Activated CD4-positive, alpha-beta memory T cell treated with anti-CD3 and anti-CD28 coated beads for 36 hours (primary cell): ENCODE measurements around the gene RPS6KA2. TPM values are rescaled to one million over a fixed set of nuclear protein-coding genes. Genes with fewer than 3 reads are reported as not detected.

Experiments used
- CTCF ChIA-PET: fragments of 350-600 bp; sonication (Branson Sonifier 250); formaldehyde crosslinking; loops from one replicate; lab custom pipeline; 2021; ENCODE audit warnings: antibody characterized with exemption, inconsistent platforms; lab: Charles Lee
- POLR2A ChIA-PET: fragments of 350-600 bp; sonication (Branson Sonifier 250); formaldehyde crosslinking; loops from one replicate; lab custom pipeline; 2021; ENCODE audit warnings: antibody characterized with exemption; lab: Charles Lee
- DNase-seq: peaks from one replicate; pipeline ENCODE4 v3.0.0-alpha.2; 2020
- H3K27ac Mint-ChIP-seq: one replicate; pipeline ENCODE4 v1.8.0; 2021; ENCODE audit warnings: mixed read lengths
- H3K27me3 Mint-ChIP-seq: one replicate; pipeline ENCODE4 v1.8.0; 2021; ENCODE audit warnings: mixed read lengths
- H3K36me3 Mint-ChIP-seq: one replicate; pipeline ENCODE4 v1.8.0; 2021; ENCODE audit warnings: mixed read lengths
- H3K4me1 Mint-ChIP-seq: one replicate; pipeline ENCODE4 v1.8.0; 2021; ENCODE audit warnings: low read depth, mixed read lengths
- H3K4me3 Mint-ChIP-seq: one replicate; pipeline ENCODE4 v1.8.0; 2021; ENCODE audit warnings: mild to moderate bottlenecking, mixed read lengths
- H3K9me3 Mint-ChIP-seq: one replicate; pipeline ENCODE4 v1.8.0; 2021; ENCODE audit warnings: mixed read lengths
- intact Hi-C: fragments of 100-400 bp; cut with micrococcal nuclease; formaldehyde crosslinking; loops from one replicate; pipeline ENCODE4 v1.15.1; 2023
- total RNA-seq, 2 experiments: library from RNA; stranded (reverse); gene quantifications; one replicate each; pipeline ENCODE4 v1.2.3, GENCODE V29; 2021

RPS6KA2 gene
- total RNA-seq, 2 experiments from 2014 or later = 7.7 to 7.9 TPM

- POLR2A ChIA-PET = no interaction called here
- peaks cover 4% of the 10 kb centered on the region for H3K27me3 Mint-ChIP-seq
- H3K27ac Mint-ChIP-seq = no peak overlapping the region
- intact Hi-C loops = no loop called here
- no peaks in the 10 kb centered on the region for H3K9me3 Mint-ChIP-seq
- no peaks in the 10 kb centered on the region for H3K4me1 Mint-ChIP-seq
- CTCF ChIA-PET = interaction anchor here (0.6 kb wide), 1 partner anchor 262 kb away, joined by 3 read pairs; no protein-coding TSS in a partner anchor
- H3K36me3 Mint-ChIP-seq = no peaks in the 10 kb centered on the region
- no peak overlapping the region for H3K4me3 Mint-ChIP-seq
- no peak for DNase-seq
These were observed 36.5 kb upstream of the RPS6KA2 start for GRCh38 chr6:166663568-166663967.

- Mint-ChIP-seq H3K36me3 (no peaks in the 10 kb centered on the region), H3K4me3 (no peak overlapping the region), H3K9me3 (no peaks in the 10 kb centered on the region), H3K27ac (no peak overlapping the region), H3K27me3 (peaks cover 7% of the 10 kb centered on the region), H3K4me1 (no peaks in the 10 kb centered on the region)
- intact Hi-C loops = no loop called here
- no peak for DNase-seq
- ChIA-PET POLR2A (no interaction called here), CTCF (interaction anchor here (0.6 kb wide), 1 partner anchor 261 kb away, joined by 3 read pairs; no protein-coding TSS in a partner anchor)
These were observed 35.6 kb upstream of the RPS6KA2 start for GRCh38 chr6:166662690-166663089.

- ChIA-PET POLR2A (no interaction called here), CTCF (no interaction called here)
- H3K9me3 Mint-ChIP-seq = no peaks in the 10 kb centered on the region
- H3K36me3 Mint-ChIP-seq = no peaks in the 10 kb centered on the region
- intact Hi-C loops = no loop called here
- no peak for DNase-seq
- H3K4me1 Mint-ChIP-seq = peaks cover 9% of the 10 kb centered on the region
- no peak overlapping the region for H3K27ac Mint-ChIP-seq
- no peak overlapping the region for H3K4me3 Mint-ChIP-seq
- peaks cover 16% of the 10 kb centered on the region for H3K27me3 Mint-ChIP-seq
These were observed 34.5 kb upstream of the RPS6KA2 start for GRCh38 chr6:166661327-166662085.

- peaks cover 9% of the 10 kb centered on the region for H3K4me1 Mint-ChIP-seq
- ChIA-PET CTCF (no interaction called here), POLR2A (no interaction called here)
- intact Hi-C loops = no loop called here
- H3K27ac Mint-ChIP-seq = no peak overlapping the region
- H3K9me3 Mint-ChIP-seq = no peaks in the 10 kb centered on the region
- no peak overlapping the region for H3K4me3 Mint-ChIP-seq
- DNase-seq = no peak
- H3K27me3 Mint-ChIP-seq = peaks cover 16% of the 10 kb centered on the region
- H3K36me3 Mint-ChIP-seq = no peaks in the 10 kb centered on the region
These were observed 33.2 kb upstream of the RPS6KA2 start for GRCh38 chr6:166660157-166660688.

- Mint-ChIP-seq H3K27ac (no peak overlapping the region), H3K27me3 (peaks cover 16% of the 10 kb centered on the region), H3K9me3 (no peaks in the 10 kb centered on the region), H3K4me3 (no peak overlapping the region), H3K36me3 (no peaks in the 10 kb centered on the region), H3K4me1 (peaks cover 9% of the 10 kb centered on the region)
- ChIA-PET POLR2A (no interaction called here), CTCF (no interaction called here)
- intact Hi-C loops = no loop called here
- DNase-seq = no peak
These were observed 32.5 kb upstream of the RPS6KA2 start for GRCh38 chr6:166659581-166659980.

- intact Hi-C loops = no loop called here
- no peaks in the 10 kb centered on the region for H3K9me3 Mint-ChIP-seq
- H3K27ac Mint-ChIP-seq = no peak overlapping the region
- ChIA-PET POLR2A (no interaction called here), CTCF (no interaction called here)
- no peak overlapping the region for H3K4me3 Mint-ChIP-seq
- no peak for DNase-seq
- no peaks in the 10 kb centered on the region for H3K36me3 Mint-ChIP-seq
- peaks cover 9% of the 10 kb centered on the region for H3K4me1 Mint-ChIP-seq
- H3K27me3 Mint-ChIP-seq = peaks cover 16% of the 10 kb centered on the region
These were observed 31.7 kb upstream of the RPS6KA2 start for GRCh38 chr6:166658792-166659150.

- Mint-ChIP-seq H3K9me3 (no peaks in the 10 kb centered on the region), H3K27ac (no peak overlapping the region), H3K4me3 (no peak overlapping the region), H3K27me3 (peaks cover 16% of the 10 kb centered on the region), H3K4me1 (peaks cover 9% of the 10 kb centered on the region), H3K36me3 (no peaks in the 10 kb centered on the region)
- POLR2A ChIA-PET = no interaction called here
- no peak for DNase-seq
- intact Hi-C loops = no loop called here
- CTCF ChIA-PET = no interaction called here
These were observed 31.2 kb upstream of the RPS6KA2 start for GRCh38 chr6:166658115-166658791.

GRCh38 chr6:166657531-166657930 is 30.5 kb upstream of the RPS6KA2 start:
- ChIA-PET CTCF (no interaction called here), POLR2A (no interaction called here)
- Mint-ChIP-seq H3K27ac (no peak overlapping the region), H3K36me3 (no peaks in the 10 kb centered on the region), H3K9me3 (no peaks in the 10 kb centered on the region), H3K4me3 (no peak overlapping the region), H3K4me1 (peaks cover 9% of the 10 kb centered on the region), H3K27me3 (peaks cover 16% of the 10 kb centered on the region)
- no peak for DNase-seq
- intact Hi-C loops = no loop called here

- Mint-ChIP-seq H3K27ac (no peak overlapping the region), H3K9me3 (no peaks in the 10 kb centered on the region), H3K4me3 (no peak overlapping the region), H3K4me1 (peaks cover 9% of the 10 kb centered on the region), H3K27me3 (peaks cover 16% of the 10 kb centered on the region), H3K36me3 (no peaks in the 10 kb centered on the region)
- CTCF ChIA-PET = no interaction called here
- POLR2A ChIA-PET = no interaction called here
- intact Hi-C loops = no loop called here
- no peak for DNase-seq
These were observed 29.4 kb upstream of the RPS6KA2 start for GRCh38 chr6:166656230-166657151.

GRCh38 chr6:166655713-166656229 is 28.7 kb upstream of the RPS6KA2 start:
- ChIA-PET CTCF (no interaction called here), POLR2A (no interaction called here)
- H3K36me3 Mint-ChIP-seq = no peaks in the 10 kb centered on the region
- H3K4me3 Mint-ChIP-seq = no peak overlapping the region
- no peaks in the 10 kb centered on the region for H3K9me3 Mint-ChIP-seq
- DNase-seq = no peak
- intact Hi-C loops = no loop called here
- H3K4me1 Mint-ChIP-seq = peaks cover 9% of the 10 kb centered on the region
- H3K27ac Mint-ChIP-seq = no peak overlapping the region
- peaks cover 16% of the 10 kb centered on the region for H3K27me3 Mint-ChIP-seq

- ChIA-PET POLR2A (no interaction called here), CTCF (no interaction called here)
- H3K4me1 Mint-ChIP-seq = peaks cover 9% of the 10 kb centered on the region
- H3K27ac Mint-ChIP-seq = no peak overlapping the region
- H3K36me3 Mint-ChIP-seq = no peaks in the 10 kb centered on the region
- H3K27me3 Mint-ChIP-seq = peaks cover 16% of the 10 kb centered on the region
- no peak for DNase-seq
- no peaks in the 10 kb centered on the region for H3K9me3 Mint-ChIP-seq
- no peak overlapping the region for H3K4me3 Mint-ChIP-seq
- intact Hi-C loops = no loop called here
These were observed 28.2 kb upstream of the RPS6KA2 start for GRCh38 chr6:166655251-166655650.

- no peak overlapping the region for H3K4me3 Mint-ChIP-seq
- H3K9me3 Mint-ChIP-seq = no peaks in the 10 kb centered on the region
These were observed 27.5 kb upstream of the RPS6KA2 start for GRCh38 chr6:166654573-166654972.

More at GRCh38 chr6:166654573-166654972, 27.5 kb upstream of the RPS6KA2 start:
- CTCF ChIA-PET = interaction anchor here (1.2 kb wide), 1 partner anchor 120 kb away, joined by 3 read pairs; no protein-coding TSS in a partner anchor
- Mint-ChIP-seq H3K36me3 (no peaks in the 10 kb centered on the region), H3K27ac (no peak overlapping the region), H3K27me3 (peaks cover 14% of the 10 kb centered on the region), H3K4me1 (peaks cover 9% of the 10 kb centered on the region)
- POLR2A ChIA-PET = no interaction called here
- DNase-seq = no peak
- intact Hi-C loops = no loop called here
